ENCODE measurements around the gene KCNF1.

GRCh38 chr2:10944799-10945198 lies 33.1 kb downstream of the KCNF1 start:
- TF ChIP-seq, protein P1, sequence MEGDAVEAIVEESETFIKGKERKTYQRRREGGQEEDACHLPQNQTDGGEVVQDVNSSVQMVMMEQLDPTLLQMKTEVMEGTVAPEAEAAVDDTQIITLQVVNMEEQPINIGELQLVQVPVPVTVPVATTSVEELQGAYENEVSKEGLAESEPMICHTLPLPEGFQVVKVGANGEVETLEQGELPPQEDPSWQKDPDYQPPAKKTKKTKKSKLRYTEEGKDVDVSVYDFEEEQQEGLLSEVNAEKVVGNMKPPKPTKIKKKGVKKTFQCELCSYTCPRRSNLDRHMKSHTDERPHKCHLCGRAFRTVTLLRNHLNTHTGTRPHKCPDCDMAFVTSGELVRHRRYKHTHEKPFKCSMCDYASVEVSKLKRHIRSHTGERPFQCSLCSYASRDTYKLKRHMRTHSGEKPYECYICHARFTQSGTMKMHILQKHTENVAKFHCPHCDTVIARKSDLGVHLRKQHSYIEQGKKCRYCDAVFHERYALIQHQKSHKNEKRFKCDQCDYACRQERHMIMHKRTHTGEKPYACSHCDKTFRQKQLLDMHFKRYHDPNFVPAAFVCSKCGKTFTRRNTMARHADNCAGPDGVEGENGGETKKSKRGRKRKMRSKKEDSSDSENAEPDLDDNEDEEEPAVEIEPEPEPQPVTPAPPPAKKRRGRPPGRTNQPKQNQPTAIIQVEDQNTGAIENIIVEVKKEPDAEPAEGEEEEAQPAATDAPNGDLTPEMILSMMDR (IDR thresholded peaks at IDR 0.05; ENCODE audit: low read depth, low read length, poor library complexity, severe bottlenecking) = no peak
- TF ChIP-seq EZH2phosphoT487 (IDR thresholded peaks at IDR 0.05; ENCODE audit: borderline replicate concordance, low read length) = no peak
